ENCODE measurements around the gene TAF10. TPM values are rescaled to one million over a fixed set of nuclear protein-coding genes. Genes with fewer than 3 reads are reported as not detected.

The TAF10 gene
- total RNA-seq, 4 donors from 2014 or later, result 35.7 to 114 (median 53.8) TPM

- intact Hi-C loops (cut with DNase I; ENCODE audit: low total_unique reads) (no loop called here), in situ Hi-C loops (cut with MboI; ENCODE audit: low pct_ligation_motif_present in 1 of 4, low pct_unique_long_range_greater_than_20kb in 1 of 4, low sequenced_read_pairs in 3 of 4) (loop anchor here in 2 of 4 donors (10.0 kb wide), 2 partner anchors 129 to 219 kb away; partner anchors contain the start of gene TRIM3 (in 1 of the 2))
- Histone ChIP-seq H3K9me3 (no peaks in the 10 kb centered on the region), H3K4me1 (peaks cover 34 to 56% (median 46%) of the 10 kb centered on the region in 4 donors), H3K27ac (peak within 1 kb of the TSS; percentile 96 to 99 (median 97)), H3K27me3 (no peaks in the 10 kb centered on the region), H3K36me3 (peaks cover 0 to 21% (median 11%) of the 10 kb centered on the region in 4 donors), H3K4me3 (peak within 1 kb of the TSS; percentile 78 to 90 (median 88))
- TF ChIP-seq POLR2A (IDR thresholded peaks at IDR 0.05) (peak; percentile 70), EP300 (IDR thresholded peaks at IDR 0.05; ENCODE audit: low read depth) (no peak), CTCF (IDR thresholded peaks at IDR 0.05) (peak in 2 of 5 experiments; percentile 22 to 24), POLR2AphosphoS5 (IDR thresholded peaks at IDR 0.05) (peak; percentile 82 to 91 (median 88))
- peak; percentile 94 for DNase-seq
- 0% methylated on average over 25 of the region's 72 CpGs; no CpG with 5 or more reads in 1 of the 2 donors for WGBS, 2 donors (ENCODE audit: low coverage in 1 of 2)
Observed at GRCh38 chr11:6603287-6604080, 8.5 kb downstream of the TAF10 start, which contains the start of the genes ILK and RRP8. TSS of gene ILK (plus strand) at chr11:6603774. CDS start at chr11:6604272, 498 bp downstream. TSS of gene RRP8 (minus strand) at chr11:6603616. CDS start at chr11:6603502, 114 bp downstream.

- Histone ChIP-seq H3K27ac (peak overlapping the region; percentile 96 to 99 (median 97)), H3K9me3 (no peaks in the 10 kb centered on the region), H3K4me3 (peak overlapping the region; percentile 78 to 90 (median 88)), H3K4me1 (peaks cover 25 to 44% (median 38%) of the 10 kb centered on the region in 4 donors), H3K27me3 (no peaks in the 10 kb centered on the region), H3K36me3 (peaks cover 0 to 21% (median 10%) of the 10 kb centered on the region in 4 donors)
- TF ChIP-seq CTCF (IDR thresholded peaks at IDR 0.05) (no peak), EP300 (IDR thresholded peaks at IDR 0.05; ENCODE audit: low read depth) (no peak), POLR2AphosphoS5 (IDR thresholded peaks at IDR 0.05) (no peak), POLR2A (IDR thresholded peaks at IDR 0.05) (no peak)
- DNase-seq, result no peak
- intact Hi-C loops (cut with DNase I; ENCODE audit: low total_unique reads) (no loop called here), in situ Hi-C loops (cut with MboI; ENCODE audit: low pct_ligation_motif_present in 1 of 4, low pct_unique_long_range_greater_than_20kb in 1 of 4, low sequenced_read_pairs in 3 of 4) (loop anchor here in 2 of 4 donors (10.0 kb wide), 2 partner anchors 128 to 218 kb away; partner anchors contain the start of gene TRIM3 (in 1 of the 2))
- 47 to 49% methylated on average over 7 of the region's 7 CpGs for WGBS, 2 donors (ENCODE audit: low coverage in 1 of 2)
Observed at GRCh38 chr11:6602096-6602940, 9.7 kb downstream of the TAF10 start.

- in situ Hi-C loops (cut with MboI; ENCODE audit: low pct_ligation_motif_present in 1 of 4, low pct_unique_long_range_greater_than_20kb in 1 of 4, low sequenced_read_pairs in 3 of 4) (loop anchor here in 2 of 4 donors (10.0 kb wide), 2 partner anchors 126 to 216 kb away; partner anchors contain the start of gene TRIM3 (in 1 of the 2)), intact Hi-C loops (cut with DNase I; ENCODE audit: low total_unique reads) (no loop called here)
- peaks cover 15 to 36% (median 31%) of the 10 kb centered on the region in 4 donors for H3K4me1 ChIP-seq
- 98% methylated on average over 13 of the region's 13 CpGs; no CpG with 5 or more reads in 1 of the 2 donors for WGBS, 2 donors (ENCODE audit: low coverage in 1 of 2)
- H3K36me3 ChIP-seq, result peaks cover 0 to 26% (median 10%) of the 10 kb centered on the region in 4 donors
- no peaks in the 10 kb centered on the region for H3K27me3 ChIP-seq
- TF ChIP-seq EP300 (IDR thresholded peaks at IDR 0.05; ENCODE audit: low read depth), result no peak
- H3K4me3 ChIP-seq, result no peak overlapping the region
- no peak for DNase-seq
- no peak overlapping the region for H3K27ac ChIP-seq
- no peaks in the 10 kb centered on the region for H3K9me3 ChIP-seq
Observed at GRCh38 chr11:6601041-6601461, 11.0 kb downstream of the TAF10 start.

GRCh38 chr11:6599881-6600390 lies 12.1 kb downstream of the TAF10 start:
- peaks cover 10 to 27% (median 21%) of the 10 kb centered on the region in 4 donors for H3K4me1 ChIP-seq
- no peak overlapping the region for H3K27ac ChIP-seq
- WGBS, 2 donors (ENCODE audit: low coverage in 1 of 2), result 84% methylated on average over 2 of the region's 2 CpGs; no CpG with 5 or more reads in 1 of the 2 donors
- in situ Hi-C loops (cut with MboI; ENCODE audit: low pct_ligation_motif_present in 1 of 4, low pct_unique_long_range_greater_than_20kb in 1 of 4, low sequenced_read_pairs in 3 of 4), result loop anchor here in 2 of 4 donors (10.0 kb wide), 2 partner anchors 125 to 215 kb away; partner anchors contain the start of gene TRIM3 (in 1 of the 2)
- no peak overlapping the region for H3K4me3 ChIP-seq
- no peak for DNase-seq
- intact Hi-C loops (cut with DNase I; ENCODE audit: low total_unique reads), result no loop called here
- H3K9me3 ChIP-seq, result no peaks in the 10 kb centered on the region
- H3K36me3 ChIP-seq, result peaks cover 0 to 26% (median 10%) of the 10 kb centered on the region in 4 donors
- no peaks in the 10 kb centered on the region for H3K27me3 ChIP-seq
- TF ChIP-seq EP300 (IDR thresholded peaks at IDR 0.05; ENCODE audit: low read depth) (no peak), CTCF (IDR thresholded peaks at IDR 0.05) (no peak), POLR2A (IDR thresholded peaks at IDR 0.05) (no peak), POLR2AphosphoS5 (IDR thresholded peaks at IDR 0.05) (no peak)

All from transverse colon (tissue), 4 donors.